T-helper 2 cell treated with Interferon-gamma antibody and Interleukin-4, amounts not matched to agents 100 ng/mL and 5 ng/mL, for 36 hours (primary cell): ENCODE results near the gene EIF5A. TPM values are rescaled to one million over a fixed set of nuclear protein-coding genes. Genes with fewer than 3 reads are reported as not detected.

ENCODE experiments used
- intact Hi-C: fragments of 100-400 bp; cut with micrococcal nuclease; formaldehyde crosslinking; loops from one replicate; pipeline ENCODE4 v1.15.1; 2023
- total RNA-seq: library from RNA; stranded (reverse); gene quantifications from 2 replicates; pipeline ENCODE4 v1.2.3, GENCODE V29; 2022

Gene EIF5A
- total RNA-seq, 1 donor from 2014 or later: 709 TPM

DNA sequence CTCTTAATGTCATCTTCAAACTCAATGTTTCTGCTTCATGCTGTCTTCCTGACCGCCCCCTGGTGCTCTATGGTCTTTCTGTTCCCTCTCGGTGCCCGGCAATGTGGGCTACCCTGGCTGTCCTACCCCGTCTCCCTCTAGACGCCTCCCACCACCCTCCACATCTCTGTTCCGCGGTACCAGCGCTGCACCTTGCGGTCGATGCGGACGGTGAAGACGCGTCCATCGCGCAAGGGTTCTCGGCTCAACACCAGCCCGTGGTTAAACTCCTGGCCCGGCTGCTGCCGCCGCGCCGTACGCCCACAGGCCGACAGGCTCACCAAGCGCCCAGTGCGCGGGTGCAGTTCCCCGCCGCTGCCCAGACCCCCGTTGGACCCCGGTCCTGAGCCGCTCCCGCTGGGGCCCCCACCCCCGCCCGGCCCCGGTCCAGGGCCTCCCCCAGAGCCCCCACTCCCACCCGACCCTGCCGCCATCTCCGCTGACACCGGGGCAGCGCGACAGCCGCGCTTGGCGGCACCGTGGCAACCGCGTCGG, 21.5 kb downstream of the EIF5A start, which contains the start of gene NEURL4:
TSS of gene NEURL4 (minus strand) at position 496 of the 534 bp plus-strand sequence. CDS start at position 473, 23 bp downstream.
- intact Hi-C loops: loop anchor here (1.0 to 5.0 kb wide), 4 partner anchors 14 to 108 kb away; partner anchors contain the start of genes FGF11, GPS2 and TMEM102

DNA sequence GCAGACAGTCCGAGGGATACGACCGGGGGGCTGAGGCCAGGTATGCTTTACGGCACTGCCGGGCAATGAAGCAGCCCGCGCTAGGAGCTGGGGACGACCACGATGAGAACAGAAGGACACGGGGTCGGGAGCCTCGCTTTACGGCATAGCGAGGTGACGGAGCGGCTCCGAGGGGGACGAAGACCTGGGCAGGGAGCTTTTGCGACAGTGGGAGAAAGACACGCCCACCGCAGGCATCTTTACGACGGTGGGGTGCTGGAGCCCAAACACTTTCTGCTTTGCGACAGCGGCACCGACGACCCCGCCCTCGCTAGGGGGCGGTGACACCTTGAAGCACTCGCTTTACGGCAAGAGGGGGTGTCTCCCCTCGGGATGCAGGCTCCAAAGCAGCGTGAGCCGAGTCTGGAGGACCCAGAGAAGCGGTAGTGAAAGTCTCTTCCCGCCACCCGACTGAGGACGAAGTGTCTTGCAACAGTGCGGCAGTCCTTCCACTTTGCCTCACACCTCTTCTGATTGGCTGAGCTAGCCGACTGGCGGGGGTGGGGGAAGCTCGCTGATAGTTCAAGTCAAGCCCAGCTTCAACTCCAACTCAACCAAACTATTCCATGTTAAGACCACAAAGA, 22.1 kb downstream of the EIF5A start:
- intact Hi-C loops: loop anchor here (1.0 to 5.0 kb wide), 4 partner anchors 15 to 108 kb away; partner anchors contain the start of genes FGF11, GPS2 and TMEM102

DNA sequence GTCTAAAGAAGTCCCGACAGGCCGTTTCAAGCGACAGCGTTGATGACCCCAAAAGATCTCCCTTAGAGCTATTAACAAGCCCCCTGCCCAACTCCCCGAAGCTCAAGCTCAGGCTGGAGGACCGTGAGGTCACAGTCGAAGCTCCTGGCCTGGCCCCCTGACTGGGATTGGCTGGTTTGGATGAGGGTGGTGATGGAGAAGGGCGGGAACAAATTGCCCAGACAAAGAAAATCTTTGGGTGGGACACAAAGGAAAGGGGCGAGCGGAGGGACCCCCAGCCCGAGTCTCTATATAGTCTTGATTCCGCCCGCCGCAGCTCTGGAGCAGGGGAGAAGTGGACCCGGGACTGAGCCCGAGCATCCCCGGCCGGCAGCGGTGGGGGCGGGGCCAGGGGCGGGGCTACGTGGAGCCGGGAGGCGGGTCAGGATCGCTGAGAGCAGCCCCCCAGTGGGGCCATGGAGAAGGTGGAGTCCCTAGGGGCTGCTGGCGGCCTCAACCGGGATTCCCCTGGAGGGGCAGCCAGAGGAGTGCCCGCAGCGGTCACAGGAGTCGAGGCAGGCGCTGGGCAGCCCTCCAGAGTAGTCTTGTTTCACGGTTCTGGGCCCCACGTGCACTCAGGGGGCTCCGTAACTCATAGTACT, 22.7 kb downstream of the EIF5A start:
- intact Hi-C loops: loop anchor here (1.0 to 10.0 kb wide), 5 partner anchors 15 to 355 kb away; partner anchors contain the start of genes FGF11, GPS2, TMEM102 and TP53

DNA sequence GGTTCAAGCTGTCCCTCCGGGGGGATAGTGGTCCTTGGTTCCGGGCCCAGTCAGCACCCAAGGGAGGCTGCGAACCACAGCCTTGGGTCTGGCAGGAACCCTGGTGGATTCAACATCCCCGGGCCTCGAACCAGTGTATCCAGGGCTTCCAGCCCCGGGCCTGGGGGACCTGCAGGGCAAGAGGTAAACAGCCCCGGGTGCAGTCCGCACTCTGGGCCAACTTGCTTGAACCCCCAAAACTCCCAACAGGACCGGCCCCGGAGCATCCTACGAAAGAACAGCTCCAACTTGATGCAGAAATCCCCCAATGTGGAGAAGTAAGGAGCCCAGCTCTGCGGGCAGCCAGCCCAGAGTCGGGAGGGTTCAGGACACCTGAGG, 23.2 kb downstream of the EIF5A start:
- intact Hi-C loops: loop anchor here (10.0 kb wide), 1 partner anchor 354 kb away; the partner anchor contains the start of genes TP53 and WRAP53

DNA sequence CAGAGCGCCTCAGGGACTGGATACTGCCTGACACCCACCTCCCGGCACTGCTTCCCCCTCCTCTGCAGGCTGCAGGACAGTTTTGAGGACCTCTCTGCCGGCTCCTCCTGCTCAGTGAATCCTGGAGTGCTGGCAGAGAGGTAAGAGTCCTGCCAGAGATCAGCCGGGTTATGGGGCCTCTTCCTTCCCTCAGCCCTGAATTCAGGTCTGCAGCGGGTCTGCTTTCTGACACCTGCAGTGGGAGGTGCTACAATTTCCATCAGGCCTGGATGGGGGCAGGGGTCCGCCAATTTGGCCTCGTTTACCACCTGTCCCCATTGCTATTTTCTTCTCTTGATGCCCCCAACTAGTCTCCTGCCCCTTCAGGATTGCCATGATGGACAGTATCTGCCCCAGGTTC, 24.7 kb downstream of the EIF5A start:
- intact Hi-C loops: loop anchor here (10.0 kb wide), 1 partner anchor 353 kb away; the partner anchor contains the start of genes TP53 and WRAP53

DNA sequence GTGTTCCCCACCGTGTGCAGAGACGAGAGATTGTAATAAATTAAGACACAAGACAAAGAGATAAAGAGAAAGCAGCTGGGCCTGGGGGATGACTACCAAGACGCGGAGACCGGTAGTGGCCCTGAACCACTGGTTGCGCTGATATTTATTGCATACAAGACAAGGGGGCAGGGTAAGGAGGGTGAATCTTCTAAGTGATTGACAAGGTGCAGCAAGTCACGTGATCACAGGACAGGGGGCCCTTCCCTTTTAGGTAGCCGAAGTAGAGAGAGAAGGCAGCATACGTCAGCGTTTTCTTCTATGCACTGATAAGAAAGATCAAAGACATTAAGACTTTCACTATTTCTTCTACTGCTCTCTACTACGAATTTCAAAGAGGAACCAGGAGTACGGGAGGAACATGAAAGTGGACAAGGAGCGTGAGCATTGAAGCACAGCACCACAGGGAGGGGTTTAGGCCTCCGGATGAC, 25.2 kb downstream of the EIF5A start:
- intact Hi-C loops: loop anchor here (10.0 kb wide), 1 partner anchor 352 kb away; the partner anchor contains the start of genes TP53 and WRAP53

DNA sequence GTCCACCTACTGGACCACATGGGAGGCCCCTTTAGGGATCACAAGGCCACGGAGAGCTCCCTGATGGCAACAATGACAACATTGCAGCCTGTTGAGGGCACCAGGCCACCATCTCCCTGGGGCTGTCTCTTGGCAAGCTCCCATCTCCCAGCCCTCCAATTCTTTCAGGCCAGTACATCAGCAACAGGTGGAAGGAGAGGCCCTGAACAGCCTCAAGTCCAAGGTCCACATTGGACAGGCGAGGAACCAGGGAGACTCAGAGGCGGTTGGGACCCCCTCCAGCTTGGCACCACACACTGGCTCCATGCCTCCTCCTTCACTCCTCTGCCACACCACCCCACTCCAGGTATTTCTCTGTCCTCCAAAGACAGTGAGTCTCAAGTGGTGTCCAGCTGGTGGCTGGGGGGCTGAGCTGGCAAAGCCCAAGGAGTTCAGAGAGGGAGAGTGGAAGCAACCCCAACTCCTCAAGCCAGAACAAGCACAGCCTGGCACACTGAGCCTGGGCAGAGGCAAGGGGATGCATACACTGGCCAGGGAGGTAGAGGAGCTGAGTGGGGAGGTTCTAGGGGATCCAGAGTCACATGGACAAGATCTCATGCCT, 27.6 kb downstream of the EIF5A start:
- intact Hi-C loops: loop anchor here (10.0 kb wide), 1 partner anchor 350 kb away; the partner anchor contains the start of genes TP53 and WRAP53

DNA sequence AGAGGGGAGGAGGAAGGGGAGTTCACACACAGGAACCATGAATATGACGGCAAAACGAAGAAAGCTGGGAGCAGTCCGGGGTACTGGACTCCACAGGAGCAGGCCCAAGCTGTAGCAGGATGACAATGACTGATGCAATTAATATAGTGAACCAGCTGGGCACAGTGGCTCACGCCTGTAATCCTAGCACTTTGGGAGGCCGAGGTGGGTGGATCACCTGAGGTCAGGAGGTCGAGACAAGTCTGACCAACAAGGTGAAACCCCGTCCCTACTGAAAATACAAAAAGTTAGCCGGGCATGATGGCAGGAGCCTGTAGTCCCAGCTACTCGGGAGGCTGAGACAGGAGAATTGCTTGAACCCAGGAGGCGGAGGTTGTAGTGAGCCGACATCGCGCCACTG, 28.3 kb downstream of the EIF5A start:
- intact Hi-C loops: loop anchor here (2.0 to 10.0 kb wide), 2 partner anchors 15 to 349 kb away; partner anchors contain the start of genes TP53 and WRAP53

DNA sequence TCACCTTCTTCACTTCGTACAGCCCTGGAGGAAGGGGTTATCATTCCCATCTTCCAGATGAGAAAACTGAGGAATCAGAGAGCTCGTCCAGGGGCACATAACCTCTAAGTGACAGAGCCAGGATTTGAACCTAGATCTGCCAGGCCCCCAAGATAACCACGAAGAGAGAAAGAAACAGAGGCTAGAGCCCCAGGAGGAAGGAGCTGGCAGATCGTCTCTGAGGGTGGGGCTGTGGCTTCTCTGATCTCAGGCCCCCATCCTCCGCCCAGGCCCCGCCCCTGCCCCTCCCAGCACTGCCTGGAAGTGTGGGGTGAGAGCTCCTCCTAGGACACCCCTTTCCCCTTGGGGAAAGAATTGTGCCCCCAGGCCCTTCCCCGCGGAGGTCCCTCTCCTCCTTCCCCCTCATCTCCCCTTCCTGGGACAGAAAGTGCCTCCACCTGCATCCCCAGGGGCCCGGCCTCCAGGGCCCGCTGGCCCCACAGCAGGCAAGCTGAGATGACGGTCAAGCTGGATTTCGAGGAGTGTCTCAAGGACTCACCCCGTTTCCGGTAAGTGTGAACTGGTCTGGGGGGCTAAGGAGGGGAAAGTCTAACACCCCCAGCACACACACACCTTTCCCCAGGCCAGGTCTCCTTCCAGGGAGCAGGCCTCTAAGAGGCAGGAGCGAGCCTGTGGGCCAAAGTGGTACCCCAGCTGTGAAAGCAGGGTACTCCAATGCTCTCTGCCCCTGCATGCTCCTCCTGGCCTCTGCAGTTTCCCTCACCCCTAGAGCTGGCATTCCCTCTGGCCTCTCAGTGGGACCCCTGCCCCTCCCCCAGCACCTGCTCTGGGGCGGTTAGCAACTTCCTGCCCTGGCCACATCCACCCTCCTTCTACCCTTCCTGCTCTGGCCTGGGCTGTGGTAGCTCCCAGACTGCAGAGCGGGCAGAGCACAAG, 29.1 kb downstream of the EIF5A start, which contains the start of gene ACAP1:
TSS of gene ACAP1 (plus strand) at position 290 of the 936 bp plus-strand sequence. CDS start at position 496, 206 bp downstream.
- intact Hi-C loops: loop anchor here (2.0 to 10.0 kb wide), 2 partner anchors 14 to 348 kb away; partner anchors contain the start of genes TP53 and WRAP53

DNA sequence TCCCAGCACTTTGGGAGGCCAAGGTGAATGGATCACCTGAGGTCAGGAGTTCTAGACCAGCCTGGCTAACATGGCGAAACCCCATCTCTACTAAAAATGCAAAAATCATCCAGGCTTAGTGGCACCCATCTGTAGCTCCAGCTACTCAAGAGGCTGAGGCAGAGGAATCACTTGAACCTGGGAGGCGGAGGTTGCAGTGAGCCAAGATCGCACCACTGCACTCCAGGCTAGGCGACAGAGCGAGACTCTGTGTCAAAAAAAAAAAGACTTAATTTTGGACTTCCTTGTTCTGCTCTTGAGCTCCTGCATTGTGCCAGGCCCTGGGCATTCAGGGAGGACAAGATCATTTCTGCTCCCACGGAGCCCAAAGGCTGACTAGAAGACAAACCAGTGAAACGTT, 30.2 kb downstream of the EIF5A start:
- intact Hi-C loops: loop anchor here (2.0 to 10.0 kb wide), 2 partner anchors 13 to 347 kb away; partner anchors contain the start of genes TP53 and WRAP53

DNA sequence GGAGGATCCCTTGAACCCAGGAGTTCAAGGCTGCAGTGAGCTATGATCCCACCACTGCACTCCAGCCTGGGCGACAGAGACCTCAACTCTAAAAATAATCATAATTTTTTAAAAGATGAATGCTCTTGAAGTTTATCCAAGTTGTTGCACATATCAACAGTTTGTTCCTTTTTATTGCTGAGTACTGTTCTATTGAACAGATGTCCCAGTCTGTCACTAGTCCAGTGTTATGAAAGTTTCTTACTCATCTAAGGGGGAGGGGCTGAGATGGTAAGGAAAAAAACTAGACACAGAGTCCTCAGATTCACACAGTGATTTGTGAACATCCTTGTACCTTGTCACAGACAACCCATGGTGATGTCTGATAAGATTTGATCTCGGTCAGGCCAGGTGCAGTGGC, 32.8 kb downstream of the EIF5A start:
- intact Hi-C loops: no loop called here

DNA sequence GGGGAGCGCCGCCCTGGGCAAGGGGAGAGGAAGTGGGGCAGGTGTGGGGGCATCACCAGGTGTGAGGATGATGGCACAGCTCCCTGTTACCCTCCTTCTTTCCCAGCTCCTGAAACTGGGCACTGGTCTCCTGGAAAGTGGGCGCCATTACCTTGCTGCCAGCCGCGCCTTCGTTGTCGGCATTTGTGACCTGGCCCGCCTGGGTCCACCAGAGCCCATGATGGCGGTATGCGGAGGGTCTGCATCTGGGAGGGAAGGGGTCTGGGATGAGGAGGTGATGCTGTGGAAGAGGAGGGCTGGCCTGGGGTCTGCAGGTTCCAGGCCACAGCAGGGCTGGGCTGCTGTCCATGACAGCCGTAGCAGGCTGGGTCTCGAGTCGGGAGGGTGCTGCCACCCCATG, 34.4 kb downstream of the EIF5A start:
- intact Hi-C loops: no loop called here

DNA sequence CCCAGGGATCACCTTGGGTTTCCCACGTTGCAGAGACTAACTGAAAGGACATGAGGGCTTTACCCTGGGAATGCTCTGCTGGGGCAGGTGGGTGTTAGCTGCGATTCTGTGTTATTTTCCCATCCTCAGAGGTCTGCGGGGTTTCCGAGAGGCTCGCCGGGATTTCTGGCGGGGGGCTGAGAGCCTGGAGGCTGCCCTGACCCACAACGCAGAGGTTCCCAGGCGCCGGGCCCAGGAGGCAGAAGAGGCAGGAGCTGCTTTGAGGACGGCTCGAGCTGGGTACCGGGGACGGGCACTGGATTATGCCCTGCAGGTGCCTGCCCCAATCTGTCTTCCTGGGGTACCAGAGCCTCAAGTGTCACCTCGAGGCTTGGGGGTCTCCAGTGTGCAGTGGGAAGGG, 35.8 kb downstream of the EIF5A start:
- intact Hi-C loops: no loop called here

DNA sequence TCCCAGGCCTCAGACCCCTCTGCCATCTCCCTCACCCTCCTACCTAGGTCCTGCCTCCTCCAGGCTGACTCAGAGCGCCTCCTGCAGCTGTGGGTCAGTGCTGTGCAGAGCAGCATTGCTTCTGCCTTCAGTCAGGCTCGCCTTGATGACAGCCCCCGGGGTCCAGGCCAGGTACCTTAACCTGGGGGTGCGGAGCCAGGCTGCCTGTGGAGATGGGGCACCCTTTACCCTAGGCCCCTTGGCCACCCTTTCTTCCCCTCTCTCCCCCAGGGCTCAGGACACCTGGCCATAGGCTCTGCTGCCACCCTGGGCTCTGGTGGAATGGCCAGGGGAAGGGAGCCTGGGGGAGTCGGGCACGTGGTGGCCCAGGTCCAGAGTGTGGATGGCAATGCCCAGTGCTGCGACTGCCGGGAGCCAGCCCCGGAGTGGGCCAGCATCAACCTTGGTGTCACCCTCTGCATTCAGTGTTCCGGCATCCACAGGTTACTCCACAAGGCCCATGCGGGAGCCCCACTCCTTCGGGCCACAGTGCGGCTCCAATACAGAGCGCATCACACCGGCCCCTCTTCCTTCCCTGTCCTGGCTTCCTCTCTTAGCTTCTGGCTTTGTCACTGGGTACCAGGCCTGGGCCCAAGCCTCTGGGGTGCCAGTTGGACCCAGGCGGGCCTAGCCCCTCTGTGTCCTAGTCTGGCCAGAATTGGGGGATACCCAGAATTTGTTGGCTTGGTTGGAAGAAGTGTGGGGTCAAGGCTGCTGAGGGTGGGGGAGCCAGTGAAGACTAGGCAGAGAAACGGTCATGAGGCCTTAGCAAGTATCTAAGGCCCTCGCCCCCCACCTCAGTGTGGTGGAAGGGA, 39.6 kb downstream of the EIF5A start:
- intact Hi-C loops: no loop called here

DNA sequence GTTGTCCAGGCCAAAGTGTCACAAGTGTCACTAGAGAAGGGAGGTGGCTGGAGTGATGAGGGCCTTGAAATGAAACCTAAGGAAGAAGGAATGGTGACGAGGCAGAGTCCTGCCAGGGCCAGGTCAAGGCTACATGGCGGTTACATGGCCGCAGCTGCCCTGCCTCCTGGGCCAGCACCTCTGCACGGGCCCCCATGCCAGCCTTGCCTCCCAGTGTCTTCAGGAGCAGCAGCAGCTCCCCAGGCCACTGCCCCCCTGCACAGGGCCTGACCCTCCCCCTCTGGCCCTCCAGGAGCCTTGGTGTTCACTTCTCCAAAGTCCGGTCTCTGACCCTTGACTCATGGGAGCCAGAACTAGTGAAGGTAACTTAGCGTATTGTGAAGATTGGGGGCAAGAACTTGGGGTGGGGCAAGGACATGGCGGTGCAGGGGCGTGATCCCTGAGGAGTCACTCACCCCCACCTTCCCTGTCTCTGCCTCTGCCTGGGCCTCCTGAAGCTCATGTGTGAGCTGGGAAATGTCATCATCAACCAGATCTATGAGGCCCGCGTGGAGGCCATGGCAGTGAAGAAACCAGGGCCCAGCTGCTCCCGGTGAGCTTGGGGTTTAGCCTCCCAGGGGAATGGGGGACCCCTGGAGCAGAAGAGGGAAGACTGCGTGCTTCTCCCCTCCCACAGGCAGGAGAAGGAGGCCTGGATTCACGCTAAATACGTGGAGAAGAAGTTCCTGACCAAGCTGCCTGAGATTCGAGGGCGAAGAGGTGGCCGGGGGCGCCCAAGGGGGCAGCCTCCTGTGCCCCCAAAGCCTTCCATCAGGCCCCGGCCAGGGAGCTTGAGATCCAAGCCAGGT, 40.4 kb downstream of the EIF5A start:
- intact Hi-C loops: no loop called here

DNA sequence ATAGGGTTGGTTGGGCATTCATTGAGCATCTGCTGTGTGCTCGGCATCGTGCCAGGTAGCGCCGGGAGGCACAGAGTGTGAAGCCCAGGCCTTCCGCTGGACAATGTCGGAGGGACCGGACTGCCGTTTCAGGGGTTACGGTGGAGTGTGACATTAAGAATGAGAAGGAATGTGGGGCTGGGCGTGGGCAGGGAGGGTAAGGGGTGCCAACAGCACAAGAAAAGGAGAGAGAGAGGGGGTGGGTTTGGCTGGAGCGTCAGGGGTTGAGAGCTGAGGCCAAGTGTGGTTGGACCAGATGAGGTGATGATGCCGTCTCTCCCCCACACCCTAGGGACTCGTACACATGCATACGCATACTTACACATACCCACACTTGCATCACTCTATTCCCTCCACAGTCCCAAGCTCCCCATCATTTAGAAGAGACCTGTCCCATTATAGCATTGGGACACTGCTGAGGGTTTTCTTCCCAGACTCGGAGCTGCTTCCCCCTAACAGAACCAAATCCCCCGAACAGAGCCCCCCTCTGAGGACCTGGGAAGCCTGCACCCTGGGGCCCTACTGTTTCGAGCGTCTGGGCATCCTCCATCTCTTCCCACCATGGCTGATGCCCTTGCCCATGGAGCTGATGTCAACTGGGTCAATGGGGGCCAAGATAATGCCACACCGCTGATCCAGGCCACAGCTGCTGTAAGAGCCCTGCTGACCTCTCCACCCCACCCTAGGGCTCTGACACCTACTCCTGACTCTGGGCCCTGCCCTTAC, 41.2 kb downstream of the EIF5A start:
- intact Hi-C loops: no loop called here
